Ishikawa (cell line): ENCODE data around the gene GC.

Experiments
- CEBPB ChIP-seq: IDR thresholded peaks from 2 replicates; pipeline ENCODE4 v1.6.1; 2012
- CREB1 ChIP-seq: IDR thresholded peaks from 2 replicates; pipeline ENCODE4 v1.6.1; 2012; ENCODE audit warnings: low read depth
- EGR1 ChIP-seq: IDR thresholded peaks from 2 replicates; pipeline ENCODE4 v1.6.1; 2012
- EP300 ChIP-seq: IDR thresholded peaks from 2 replicates; pipeline ENCODE4 v1.6.1; 2012; ENCODE audit warnings: borderline replicate concordance
- FOXM1 ChIP-seq: IDR thresholded peaks from 2 replicates; pipeline ENCODE4 v1.6.1; 2012; ENCODE audit warnings: low read depth, borderline replicate concordance
- MAX ChIP-seq: IDR thresholded peaks from 2 replicates; pipeline ENCODE4 v1.6.1; 2012
- NFIC ChIP-seq: IDR thresholded peaks from 2 replicates; pipeline ENCODE4 v1.6.1; 2012
- RAD21 ChIP-seq: IDR thresholded peaks from 2 replicates; pipeline ENCODE4 v1.6.1; 2012; ENCODE audit warnings: low read depth
- REST ChIP-seq: IDR thresholded peaks from 2 replicates; pipeline ENCODE4 v1.6.1; 2012; ENCODE audit warnings: low read depth, mild to moderate bottlenecking
- TAF1 ChIP-seq: IDR thresholded peaks from 2 replicates; pipeline ENCODE4 v1.6.1; 2012; ENCODE audit warnings: low read depth, mild to moderate bottlenecking
- TEAD4 ChIP-seq: IDR thresholded peaks from 2 replicates; pipeline ENCODE4 v1.6.1; 2012
- USF1 ChIP-seq: IDR thresholded peaks from 2 replicates; pipeline ENCODE4 v1.6.1; 2012
- YY1 ChIP-seq: IDR thresholded peaks from 2 replicates; pipeline ENCODE4 v1.6.1; 2012; ENCODE audit warnings: low read depth

- TF ChIP-seq FOXM1 (no peak), EP300 (no peak), TAF1 (no peak), MAX (no peak), CREB1 (no peak), REST (no peak), USF1 (no peak), CEBPB (no peak), YY1 (no peak), RAD21 (no peak), TEAD4 (no peak), EGR1 (no peak), NFIC (no peak)
Measured at GRCh38 chr4:71830497-71831190, 46.8 kb upstream of the GC start.
